HG02852 (cell line): ENCODE data around the gene CRACR2A.

Experiments
- ATAC-seq: cut with Tn5 transposase; IDR thresholded peaks from one replicate; pipeline ENCODE4 v1.9.1; 2021; ENCODE audit warnings: mild to moderate bottlenecking, moderate library complexity; ENCODE audit not compliant: unreplicated experiment

CRACR2A gene

DNA sequence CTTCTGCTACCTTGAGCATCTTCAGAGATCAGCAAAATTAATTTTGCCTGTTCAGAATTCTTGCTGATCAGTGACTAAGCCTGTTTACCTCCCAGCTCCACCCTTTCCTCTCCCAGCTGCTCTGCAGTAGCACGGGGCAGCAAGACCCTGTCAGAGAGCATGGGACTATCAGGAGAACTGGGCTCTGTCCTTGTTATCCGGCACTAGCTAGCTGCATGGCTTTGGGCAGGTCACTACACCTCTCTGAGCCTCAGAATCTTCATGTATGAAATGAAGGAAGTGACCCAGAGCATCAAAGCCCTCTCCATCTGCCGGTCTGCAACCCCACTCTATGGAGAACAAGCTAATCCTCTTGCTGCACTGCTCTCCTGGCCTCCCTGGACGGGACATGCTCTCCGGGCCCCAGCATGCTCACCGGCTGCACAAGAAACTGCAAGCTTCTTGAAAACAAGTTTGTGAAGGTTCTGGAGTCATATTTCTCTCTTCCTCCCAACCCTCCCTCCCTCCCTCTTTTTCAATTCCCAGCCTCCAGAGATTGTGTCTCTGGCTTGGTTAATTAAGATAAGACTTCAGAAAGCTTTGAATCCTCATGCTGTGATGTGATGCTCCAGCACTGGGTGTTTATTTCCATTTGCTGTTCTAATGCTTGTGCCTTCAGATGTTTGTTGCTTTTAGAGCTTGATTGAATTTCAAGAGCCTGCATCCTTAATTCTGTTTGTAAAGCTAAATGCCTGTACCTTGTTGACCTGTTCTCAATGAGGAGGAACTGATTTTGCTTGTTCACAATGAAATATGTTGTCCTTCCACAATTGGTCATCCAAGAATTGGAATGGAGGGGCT, 101.1 kb downstream of the CRACR2A start:
- ATAC-seq: no peak

DNA sequence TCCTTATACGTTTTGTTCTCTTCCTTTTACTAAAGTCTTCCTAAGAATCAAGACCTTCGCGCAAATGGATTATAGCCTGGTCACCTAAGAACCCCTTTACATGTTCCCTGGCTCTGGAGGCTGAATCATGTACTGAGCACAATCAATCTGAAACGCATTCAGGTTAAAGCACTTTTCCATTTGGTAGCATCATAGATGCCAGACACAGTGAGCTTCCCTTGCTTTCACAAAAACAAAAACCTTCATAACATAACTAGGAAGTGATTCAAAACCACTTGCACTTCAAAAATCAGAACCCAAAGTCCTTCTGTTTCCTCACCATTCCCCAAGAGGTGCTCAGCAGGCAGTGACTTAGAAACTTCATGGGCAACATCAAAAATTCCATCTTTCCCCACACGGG, 105.4 kb downstream of the CRACR2A start:
- ATAC-seq: no peak

DNA sequence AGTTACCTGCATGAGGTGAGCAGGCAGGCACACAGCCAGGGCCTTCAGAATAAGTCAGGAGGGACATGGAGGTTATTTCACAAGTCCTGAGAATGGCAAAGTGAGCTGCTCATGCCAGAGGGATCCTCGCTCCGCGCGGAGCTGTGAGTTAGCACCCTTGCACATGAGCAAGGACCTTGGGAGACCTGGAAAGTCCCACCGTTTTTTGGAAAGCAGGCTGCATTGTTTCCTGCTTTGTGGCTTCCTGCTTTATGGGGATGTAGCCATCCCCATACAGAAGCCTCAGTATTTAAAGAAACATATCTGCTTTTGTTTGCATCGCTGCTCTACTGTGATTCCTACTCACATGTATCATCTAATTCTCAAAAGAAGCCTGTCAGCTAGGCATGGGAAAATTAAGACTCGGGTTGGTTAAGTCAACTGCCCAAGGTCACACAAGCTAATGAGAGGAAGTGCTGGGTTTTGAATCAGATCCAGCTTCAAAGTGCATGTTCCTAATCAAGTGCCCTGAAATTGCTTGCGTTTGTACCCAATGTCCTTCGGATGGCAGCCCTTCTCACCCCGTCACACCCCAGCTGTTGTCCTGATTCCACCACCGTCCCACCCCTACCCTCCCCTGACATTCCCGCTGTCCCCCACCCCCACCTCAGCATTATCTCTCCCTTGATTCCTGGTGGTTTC, 106.2 kb downstream of the CRACR2A start:
- ATAC-seq: no peak

DNA sequence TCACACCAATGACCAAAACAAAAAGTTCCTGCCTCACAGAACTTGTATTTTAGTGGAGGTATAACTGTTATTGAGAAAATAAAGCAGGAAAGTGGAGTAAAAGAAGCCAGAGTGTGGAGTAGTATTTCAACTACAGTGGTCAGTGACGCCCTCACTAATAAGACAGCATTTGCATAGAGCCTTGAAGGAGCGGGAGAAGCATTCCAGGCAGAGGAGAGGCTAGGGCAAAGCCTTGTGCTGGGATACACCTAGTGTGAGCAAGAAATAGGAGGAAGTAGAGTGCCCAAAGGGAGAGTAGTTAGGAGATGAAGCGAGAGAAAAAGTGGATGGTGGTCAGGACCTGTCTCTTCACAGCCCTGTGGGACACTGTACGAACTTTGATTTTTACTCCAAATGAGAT, 107.8 kb downstream of the CRACR2A start:
- ATAC-seq: no peak

DNA sequence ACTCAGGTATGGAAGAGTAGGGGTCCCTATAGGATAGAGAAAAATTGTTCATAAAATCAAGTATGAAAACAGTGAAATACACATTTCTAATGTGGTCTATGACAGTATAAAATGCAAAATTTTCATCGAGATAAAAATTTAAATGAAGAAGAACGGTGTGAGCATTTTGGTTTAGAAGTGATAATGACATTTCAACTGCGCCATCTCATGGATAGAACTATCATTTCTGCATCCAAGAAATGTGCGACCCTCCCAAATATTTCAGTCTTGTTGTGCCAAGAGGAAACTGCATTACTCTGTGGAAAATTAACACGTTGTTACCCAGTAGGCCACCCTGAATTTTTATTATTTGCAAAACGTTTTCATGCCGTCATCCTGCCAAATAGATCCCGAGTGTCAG, 108.8 kb downstream of the CRACR2A start:
- ATAC-seq: no peak

DNA sequence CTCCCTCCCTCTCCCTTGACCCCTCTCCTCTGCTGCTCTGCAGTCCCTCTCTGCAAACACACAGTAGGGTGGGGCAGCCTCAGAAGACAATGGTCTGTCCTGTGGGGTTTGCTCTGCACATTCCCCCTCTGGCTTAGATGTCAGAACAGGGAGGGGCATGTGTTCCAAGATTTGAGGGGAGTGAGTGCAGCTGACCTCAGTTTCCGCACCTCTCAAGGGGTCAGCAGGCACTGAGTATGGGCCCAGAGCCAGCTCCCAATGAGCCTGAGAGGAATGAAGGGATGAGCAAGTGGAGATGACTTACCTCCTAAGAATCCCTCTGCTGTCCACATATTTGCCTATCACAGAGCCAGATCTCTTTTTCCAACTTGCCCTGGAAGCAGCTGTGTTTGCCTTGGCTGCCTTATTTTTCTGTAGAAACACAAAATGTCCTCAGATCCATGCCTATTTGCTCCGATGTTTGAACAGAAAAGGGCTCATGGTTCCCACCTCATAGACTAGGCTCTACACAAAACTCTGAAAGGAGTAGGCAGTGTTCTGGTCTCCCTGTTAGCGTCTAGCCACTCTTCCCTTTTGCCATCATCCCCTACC, 111.4 kb downstream of the CRACR2A start:
- no peak for ATAC-seq

DNA sequence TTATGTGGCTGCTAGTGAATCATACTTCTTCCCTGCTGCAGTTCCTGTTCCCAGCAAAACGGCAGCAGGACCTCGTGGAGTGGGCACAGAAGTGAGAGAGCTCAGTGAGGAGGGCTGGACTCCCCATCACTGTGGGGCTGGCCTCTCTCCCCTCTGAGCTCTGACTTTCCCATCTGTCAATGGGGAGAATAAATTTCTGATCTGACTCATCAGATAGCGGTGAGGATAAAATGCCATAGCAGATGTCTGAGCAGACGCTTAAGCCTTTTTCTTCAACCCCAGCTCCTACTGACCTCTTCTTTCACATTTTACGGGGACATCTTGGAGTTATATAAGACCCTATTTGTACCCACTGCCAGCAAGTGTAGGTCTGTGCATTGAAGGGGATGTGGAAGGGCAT, 116.6 kb downstream of the CRACR2A start:
- no peak for ATAC-seq

DNA sequence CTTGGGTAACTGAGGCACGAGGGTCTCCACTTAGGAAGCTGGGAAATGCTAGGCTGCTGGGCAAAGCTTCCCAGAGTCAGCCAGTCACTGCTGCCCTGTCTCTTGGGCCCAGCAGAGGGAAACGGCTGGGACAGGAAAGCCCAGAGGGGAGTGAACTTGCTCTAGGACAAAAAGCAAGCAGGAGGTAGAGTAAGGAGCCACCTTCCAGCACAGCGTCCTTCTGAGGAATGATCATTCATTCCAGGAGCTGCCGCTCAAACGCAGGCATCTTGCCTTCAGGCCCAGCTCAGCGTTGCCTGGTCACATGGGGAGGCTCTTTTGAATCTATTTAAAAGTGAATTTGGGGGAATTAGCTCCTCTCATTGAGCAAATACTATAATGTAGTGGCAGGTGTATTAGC, 118.6 kb downstream of the CRACR2A start:
- no peak for ATAC-seq

DNA sequence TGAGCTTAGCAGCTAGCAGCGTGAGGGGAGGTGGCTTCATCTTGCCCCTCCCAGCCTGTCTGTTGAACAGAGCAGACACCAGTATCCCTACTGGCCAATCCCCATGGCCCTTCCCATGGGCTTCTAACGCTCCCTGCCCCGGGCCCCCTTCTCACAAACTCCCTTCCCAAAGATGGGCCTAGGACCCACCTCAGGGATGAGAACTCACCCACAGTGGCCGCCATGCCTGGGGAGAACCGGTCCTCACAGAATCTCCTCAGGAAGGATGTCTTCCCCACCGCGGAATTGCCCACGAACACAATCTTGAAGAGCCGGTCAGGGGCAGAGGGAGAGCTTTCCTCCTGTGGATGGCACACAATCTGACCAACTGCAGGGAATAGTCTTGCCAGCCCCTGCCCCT, 119.5 kb downstream of the CRACR2A start:
- ATAC-seq: no peak

DNA sequence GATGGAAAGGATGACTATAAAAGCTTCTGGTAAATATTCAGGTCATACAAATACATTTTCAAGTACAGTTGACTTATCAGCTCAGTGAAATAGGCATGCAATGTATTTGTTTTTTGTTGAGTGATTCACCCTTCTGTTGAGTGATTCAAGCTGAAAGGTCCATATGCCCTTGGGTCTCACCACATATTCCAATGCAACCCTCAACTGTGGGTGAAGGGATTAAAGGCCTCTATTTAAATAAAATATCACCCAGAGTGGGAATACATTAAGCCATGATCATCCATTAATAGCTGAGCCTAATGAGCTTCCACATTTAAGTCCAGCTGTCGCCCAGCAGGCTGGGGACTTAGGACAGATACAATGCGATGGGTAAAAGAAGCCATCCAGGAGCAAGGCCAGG, 120.2 kb downstream of the CRACR2A start:
- ATAC-seq: no peak

DNA sequence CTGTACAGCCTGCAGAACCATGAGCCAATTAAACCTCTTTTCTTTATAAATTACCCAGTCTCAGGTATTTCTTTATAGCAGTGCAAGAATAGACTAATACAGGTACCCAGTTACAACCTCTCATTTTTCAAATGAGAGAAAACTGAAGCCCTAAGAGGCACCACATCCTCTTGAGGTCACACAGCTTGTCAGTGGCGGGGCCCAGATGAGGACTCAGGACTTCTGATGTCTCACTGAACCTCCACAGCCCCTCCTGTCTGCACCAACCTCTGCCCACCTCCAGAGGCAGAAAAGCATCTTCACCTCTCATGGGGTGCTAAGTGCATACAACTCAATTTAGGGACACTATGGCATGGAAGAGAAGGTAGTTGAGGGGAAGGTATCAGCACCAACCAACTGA, 120.7 kb downstream of the CRACR2A start:
- ATAC-seq: no peak

DNA sequence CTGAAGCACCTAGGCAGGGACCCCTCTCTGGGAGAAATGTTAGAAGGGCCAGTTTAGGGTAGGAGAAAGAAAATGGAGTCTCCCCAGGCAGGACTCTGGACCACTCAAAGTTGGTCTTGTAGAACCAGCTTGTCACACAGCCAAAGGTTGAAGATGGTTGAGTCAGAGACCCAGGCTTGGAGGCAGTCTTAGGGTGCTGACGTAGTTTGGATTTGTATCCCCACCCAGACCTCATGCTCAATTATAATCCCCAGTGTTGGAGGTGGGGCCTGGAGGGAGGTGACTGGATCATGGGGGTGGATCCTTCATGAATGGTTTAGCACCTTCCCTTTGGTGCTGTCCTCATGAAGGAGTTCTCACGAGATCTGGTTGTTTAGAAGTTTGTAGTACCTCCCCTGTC, 121.2 kb downstream of the CRACR2A start:
- no peak for ATAC-seq

DNA sequence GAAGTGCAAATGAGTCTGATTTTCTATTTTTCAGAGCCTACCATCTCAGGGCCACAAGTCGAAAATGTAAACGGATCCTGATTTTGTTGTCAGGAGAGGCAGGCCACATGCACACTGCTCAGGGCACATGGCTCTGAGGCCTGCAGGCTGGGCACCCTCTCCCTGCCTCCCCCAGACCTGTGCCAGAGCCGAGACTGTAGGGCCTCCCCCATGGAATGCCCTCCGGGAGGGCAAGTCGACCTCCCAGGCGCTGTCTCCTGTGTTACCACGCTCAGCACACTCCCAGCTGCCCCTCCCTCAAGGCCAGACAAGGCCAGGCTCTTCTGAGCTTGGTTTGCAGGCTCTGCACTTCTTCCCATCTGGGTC, 121.7 kb downstream of the CRACR2A start:
- no peak for ATAC-seq

DNA sequence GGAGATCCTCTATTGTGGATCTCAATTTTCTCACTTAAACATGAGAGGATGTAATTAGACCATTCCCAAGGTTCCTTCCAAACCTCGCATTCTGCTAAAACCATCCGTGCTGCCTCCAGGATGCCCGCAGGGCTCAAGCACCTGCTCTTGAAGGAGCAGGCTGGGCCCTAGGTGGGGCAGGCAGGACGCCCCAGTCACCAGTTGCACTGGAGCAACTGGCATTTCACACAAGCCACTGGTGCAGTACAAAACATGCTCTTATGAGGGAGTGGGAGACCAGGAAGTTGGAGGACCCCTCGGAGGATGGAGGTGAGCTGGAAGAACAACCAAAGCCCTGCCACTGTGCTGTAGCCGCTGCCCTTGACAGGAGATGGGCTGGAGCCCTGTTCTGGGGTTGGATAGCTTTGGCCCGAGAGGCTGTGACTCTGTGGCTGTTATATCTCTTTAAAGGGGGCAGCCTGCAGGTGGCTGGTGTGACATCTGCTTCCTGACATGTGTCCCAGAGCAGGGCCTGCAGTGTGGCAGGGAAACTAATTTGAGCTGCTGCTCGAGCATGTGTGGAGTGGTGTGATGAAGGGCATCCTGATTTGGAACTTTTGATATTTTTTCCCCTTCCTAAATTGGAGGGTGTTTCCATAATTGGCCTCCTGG, 122.2 kb downstream of the CRACR2A start:
- ATAC-seq: no peak

DNA sequence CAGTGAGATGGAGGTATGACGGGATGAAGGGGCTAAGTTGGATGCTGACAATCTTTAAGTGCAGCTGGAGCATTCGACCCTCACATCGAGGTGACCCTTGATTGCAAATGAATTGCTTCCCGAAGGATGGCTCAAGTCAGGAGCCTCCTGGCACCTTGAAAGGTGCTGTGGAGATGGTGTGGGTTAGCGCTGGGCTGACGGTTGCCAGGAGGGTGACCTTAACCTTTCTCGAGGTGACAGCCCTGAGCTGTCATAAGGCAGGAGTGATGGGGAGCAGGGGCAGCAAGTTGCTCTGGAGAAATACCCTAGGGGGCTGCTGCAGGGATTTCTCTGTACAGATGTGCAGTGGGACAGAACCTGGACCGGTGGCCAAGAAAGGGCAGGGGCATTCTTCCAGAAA, 122.8 kb downstream of the CRACR2A start:
- ATAC-seq: no peak

DNA sequence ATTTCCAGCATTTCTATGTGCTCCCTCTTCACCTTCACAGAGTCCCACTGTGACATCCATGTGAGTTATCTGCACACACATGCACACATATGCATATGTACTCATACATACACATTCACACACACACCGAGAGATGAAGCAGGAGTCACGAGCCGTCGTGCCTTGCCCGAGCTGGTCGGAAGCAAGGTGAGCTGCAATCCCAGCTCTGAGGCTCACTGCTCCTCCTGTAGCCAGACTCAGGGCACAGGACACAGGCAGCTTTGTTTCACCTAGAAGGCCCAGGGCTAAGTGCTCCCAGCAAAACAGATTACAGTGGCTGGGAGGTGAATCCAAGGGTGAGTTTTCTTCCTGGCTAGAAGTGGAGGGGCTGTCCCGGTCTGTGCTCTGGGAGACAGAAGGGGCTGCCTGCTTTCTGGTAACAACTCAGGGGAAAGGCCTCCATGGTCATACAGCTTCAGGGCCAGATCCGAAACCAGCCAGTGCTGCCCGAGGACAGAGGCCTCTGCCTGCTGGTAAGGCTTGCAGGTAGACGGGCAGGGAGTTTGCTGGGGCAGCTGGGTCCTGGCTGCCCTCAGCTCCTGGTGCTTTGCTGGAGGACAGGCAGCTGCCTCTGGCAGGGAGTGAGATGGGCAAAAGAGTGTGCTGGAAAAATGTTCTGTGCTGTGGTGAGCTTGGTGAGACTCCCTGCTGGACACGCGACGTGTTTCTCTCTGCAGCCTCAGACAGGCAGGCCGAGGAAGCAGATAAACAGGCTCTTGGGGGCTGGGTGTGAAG, 123.7 kb downstream of the CRACR2A start:
- no peak for ATAC-seq

DNA sequence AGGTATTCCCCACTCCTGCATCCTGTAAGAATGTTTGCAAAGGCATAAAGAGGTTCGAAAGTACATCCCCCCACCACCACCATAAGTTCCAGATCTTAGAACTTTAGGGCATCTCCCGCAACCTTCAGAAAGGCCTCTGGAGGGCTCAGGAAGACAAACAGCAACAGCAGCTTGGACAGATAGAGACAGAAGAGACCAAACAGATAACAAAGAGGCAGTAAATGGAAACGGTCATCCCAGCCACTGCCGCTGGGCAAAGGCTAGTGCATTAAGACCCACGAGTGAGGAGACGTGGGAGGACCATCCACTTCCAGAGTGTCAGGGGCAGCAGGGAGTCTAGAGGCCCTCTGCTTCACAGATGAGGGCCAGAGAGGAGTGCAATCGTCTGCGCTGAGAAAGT, 124.3 kb downstream of the CRACR2A start:
- ATAC-seq: no peak

DNA sequence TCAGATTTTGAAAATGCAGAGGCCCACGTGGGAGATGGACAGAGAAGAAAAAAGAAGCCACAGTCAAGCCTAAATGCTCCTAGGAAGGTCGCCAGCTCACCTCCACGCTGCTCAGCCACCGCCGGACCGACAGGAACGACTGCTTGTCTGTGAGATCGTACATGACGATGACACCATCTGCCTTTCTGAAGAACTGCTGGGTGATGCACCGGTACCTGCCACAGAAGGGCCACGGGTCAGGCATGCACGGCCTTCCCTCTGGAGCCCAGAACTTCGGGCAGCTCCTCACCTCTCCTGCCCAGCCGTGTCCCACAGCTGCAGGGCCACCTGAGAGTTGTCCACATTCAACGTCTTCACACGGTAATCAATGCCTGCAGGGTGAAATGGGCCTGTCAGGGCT, 125.6 kb downstream of the CRACR2A start:
- no peak for ATAC-seq

DNA sequence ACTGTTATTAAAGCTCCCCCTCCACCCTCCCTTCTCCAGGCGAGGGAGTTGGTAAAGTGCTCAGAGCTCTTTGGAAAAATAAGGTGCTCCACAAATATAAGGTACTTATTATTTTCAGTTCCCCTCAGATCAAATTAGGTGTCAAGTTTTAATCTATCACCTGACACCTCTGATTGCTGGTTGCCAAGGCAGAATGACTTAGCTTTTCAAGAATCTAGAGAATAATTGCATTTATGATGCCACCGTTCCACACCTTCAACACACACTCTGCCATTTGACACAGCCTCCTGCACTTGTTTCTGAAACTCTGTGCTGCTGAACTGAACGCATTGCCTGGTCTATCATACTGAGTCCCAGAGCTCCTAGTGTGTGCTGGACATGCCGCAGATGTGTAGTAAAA, 128.6 kb downstream of the CRACR2A start:
- ATAC-seq: no peak

DNA sequence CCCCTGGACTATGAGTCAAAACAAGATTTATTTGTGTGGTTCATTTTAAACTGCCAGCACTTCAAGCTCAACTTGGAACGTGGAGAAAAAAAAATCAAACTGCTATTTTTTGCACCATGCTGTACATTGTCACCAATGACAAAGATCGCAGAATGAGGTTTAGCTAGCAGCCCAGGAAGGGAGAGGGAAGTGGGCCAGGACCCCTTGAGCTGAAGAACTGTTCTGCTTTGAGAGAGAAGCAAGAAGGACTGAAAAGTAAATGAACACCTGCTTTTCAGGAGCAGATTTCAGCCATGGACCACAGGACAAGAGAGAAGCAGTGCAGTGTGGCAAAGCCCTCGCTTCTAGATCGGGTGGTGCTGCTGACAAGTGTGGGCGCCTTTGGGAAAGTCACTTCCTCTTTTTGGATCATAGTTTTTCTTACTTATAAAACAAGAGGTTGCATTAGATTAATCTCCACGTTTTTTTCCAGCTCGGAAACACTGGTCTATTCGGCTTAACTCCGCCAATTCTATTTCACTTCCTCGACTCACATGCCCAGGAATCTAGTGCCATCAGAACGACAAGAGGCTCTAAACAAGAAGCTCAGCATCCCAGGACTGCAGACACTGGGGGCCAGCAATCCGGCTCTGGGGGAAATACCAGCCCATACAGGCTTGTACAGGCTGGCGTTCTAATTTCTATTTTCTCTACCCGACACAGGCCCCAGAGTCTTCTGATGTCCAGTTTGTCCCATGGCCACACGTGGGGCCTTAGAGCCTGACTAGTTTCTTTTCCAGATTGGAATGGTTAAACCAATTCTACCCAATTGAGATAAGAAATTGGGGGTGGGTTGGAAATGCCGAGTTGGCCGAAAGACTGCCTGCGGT, 129.9 kb downstream of the CRACR2A start:
- no peak for ATAC-seq
